BE2C (cell line): Measurements from ENCODE around the gene LSM2.

Experiments
- DNase-seq: peaks from one replicate; pipeline ENCODE4 v3.0.0-alpha.2; 2020
- H3K27me3 ChIP-seq: fragments of 250-450 bp; sonication (Bioruptor Pico); 2 replicates; pipeline ENCODE4 v1.5.1; 2020; ENCODE audit warnings: mild to moderate bottlenecking
- H3K36me3 ChIP-seq: fragments of 250-450 bp; sonication (Bioruptor Pico); 2 replicates; pipeline ENCODE4 v1.5.1; 2020; ENCODE audit warnings: mild to moderate bottlenecking
- H3K4me1 ChIP-seq: fragments of 250-450 bp; sonication (Bioruptor Pico); 2 replicates; pipeline ENCODE4 v1.5.1; 2020
- H3K4me3 ChIP-seq: 2 replicates; pipeline ENCODE4 v1.5.1; 2011; ENCODE audit warnings: low read depth, low read length
- H3K9me3 ChIP-seq: fragments of 250-450 bp; sonication (Bioruptor Pico); 2 replicates; pipeline ENCODE4 v1.5.1; 2020
- TF ChIP-seq, protein P1 (sequence below): IDR thresholded peaks from 2 replicates; pipeline ENCODE4 v1.5.1; 2012; ENCODE audit warnings: mild to moderate bottlenecking, low read depth, low read length

The LSM2 gene

DNA sequence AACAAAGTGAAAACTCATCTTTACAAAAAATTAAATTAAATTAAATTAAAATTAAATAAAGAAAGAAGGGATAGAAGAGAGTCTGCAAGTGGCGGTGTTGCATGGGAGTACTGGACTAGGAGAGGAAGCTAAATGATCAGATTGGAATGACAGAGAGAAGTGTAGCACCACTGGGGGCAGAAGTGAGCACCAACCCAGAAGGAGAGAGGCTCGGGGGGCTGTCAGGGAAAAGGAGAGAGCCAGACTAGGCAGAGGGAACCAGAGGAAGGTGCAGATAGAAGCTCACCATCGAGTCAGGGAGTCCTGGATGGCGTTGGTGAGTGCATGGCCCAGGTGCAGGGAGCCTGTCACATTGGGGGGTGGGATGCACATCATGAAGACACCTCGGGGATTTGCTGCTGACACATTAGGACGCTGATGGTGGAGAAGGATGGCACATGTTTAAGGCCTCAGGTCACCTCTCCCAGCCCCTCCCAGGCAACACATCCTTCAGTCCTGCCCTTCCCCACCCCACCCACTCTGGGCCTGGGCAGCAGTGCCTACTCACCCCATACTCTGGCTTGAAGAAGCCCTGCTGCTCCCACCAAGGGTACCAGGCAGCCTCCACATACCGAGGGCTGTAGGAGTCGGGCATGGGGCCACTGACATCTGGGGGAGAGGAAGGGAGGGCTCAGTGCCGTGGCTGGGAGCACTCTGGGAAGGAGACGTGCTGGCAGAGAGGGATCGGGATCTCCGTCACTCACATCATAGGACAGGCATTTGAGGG lies 15.3 kb downstream of the LSM2 start:
- Histone ChIP-seq H3K4me1 (no peaks in the 10 kb centered on the region), H3K4me3 (no peak overlapping the region), H3K9me3 (no peaks in the 10 kb centered on the region), H3K27me3 (no peaks in the 10 kb centered on the region), H3K36me3 (peaks cover 51% of the 10 kb centered on the region)
- TF ChIP-seq, protein P1, sequence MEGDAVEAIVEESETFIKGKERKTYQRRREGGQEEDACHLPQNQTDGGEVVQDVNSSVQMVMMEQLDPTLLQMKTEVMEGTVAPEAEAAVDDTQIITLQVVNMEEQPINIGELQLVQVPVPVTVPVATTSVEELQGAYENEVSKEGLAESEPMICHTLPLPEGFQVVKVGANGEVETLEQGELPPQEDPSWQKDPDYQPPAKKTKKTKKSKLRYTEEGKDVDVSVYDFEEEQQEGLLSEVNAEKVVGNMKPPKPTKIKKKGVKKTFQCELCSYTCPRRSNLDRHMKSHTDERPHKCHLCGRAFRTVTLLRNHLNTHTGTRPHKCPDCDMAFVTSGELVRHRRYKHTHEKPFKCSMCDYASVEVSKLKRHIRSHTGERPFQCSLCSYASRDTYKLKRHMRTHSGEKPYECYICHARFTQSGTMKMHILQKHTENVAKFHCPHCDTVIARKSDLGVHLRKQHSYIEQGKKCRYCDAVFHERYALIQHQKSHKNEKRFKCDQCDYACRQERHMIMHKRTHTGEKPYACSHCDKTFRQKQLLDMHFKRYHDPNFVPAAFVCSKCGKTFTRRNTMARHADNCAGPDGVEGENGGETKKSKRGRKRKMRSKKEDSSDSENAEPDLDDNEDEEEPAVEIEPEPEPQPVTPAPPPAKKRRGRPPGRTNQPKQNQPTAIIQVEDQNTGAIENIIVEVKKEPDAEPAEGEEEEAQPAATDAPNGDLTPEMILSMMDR, result peak; percentile 87
- peak; percentile 81 for DNase-seq

DNA sequence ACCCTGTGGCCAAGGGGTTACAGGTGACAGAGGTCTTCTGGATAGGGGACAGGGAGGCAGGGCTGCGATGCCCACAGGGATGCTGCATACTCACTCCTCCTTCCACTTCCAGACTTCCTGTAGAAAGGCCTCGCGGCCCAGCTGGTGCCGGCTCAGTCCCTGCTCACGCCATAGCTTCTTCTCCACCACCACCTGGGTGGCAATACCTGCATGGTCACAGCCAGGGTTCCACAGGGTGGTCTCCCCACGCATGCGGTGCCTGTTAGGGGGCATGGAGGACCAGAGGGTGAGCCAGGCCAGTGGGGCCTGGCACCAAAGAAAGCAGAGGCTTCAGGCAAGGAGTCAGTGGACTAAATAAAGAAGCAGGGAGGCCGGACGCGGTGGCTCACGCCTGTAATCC lies 21.3 kb downstream of the LSM2 start:
- H3K4me1 ChIP-seq, result no peaks in the 10 kb centered on the region
- H3K36me3 ChIP-seq, result peaks cover 75% of the 10 kb centered on the region
- no peaks in the 10 kb centered on the region for H3K9me3 ChIP-seq
- H3K27me3 ChIP-seq, result no peaks in the 10 kb centered on the region
- TF ChIP-seq, protein P1, result no peak
- no peak for DNase-seq
- no peak overlapping the region for H3K4me3 ChIP-seq

DNA sequence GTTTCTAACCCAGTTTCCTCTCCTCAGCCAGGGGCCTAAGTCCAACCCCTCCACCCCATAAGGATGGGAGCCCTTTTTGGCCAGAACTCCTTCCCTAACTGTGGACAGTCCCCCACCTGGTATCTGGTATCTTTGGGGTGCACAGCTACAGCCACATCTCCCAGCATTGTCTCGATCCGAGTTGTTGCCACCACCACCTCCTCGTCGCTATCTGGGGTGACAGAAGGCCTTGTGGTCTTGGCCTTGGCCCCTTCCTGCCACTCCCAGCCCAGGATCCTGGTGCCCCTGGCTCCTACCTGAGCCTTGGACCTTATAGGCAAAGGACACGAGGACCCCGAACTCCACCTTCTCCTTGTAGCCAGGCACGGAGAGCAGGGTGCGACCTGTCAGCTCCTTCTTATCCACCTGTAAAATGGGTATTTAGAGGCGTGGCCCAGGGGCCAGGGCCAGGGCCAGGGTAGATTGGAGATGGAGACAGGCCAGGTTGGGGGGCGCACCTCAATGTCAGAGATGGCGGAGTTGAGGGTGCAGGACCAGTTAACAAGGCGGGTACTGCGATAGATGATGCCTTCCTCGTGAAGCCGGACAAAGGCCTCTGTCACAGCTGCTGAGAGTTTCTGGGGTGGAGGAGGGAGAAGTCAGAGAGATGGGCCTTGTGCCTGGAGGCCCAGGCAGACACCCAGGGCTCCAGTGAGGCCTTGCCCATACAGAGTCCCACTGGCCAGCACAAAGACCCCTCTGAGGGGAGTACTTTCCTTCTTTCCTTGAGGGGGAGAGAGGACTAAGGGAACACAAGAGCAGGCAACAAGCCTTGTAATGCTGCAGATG lies 22.5 kb downstream of the LSM2 start:
- Histone ChIP-seq H3K36me3 (peaks cover 77% of the 10 kb centered on the region), H3K27me3 (no peaks in the 10 kb centered on the region), H3K9me3 (no peaks in the 10 kb centered on the region), H3K4me3 (no peak overlapping the region), H3K4me1 (no peaks in the 10 kb centered on the region)
- TF ChIP-seq, protein P1, result no peak
- no peak for DNase-seq

DNA sequence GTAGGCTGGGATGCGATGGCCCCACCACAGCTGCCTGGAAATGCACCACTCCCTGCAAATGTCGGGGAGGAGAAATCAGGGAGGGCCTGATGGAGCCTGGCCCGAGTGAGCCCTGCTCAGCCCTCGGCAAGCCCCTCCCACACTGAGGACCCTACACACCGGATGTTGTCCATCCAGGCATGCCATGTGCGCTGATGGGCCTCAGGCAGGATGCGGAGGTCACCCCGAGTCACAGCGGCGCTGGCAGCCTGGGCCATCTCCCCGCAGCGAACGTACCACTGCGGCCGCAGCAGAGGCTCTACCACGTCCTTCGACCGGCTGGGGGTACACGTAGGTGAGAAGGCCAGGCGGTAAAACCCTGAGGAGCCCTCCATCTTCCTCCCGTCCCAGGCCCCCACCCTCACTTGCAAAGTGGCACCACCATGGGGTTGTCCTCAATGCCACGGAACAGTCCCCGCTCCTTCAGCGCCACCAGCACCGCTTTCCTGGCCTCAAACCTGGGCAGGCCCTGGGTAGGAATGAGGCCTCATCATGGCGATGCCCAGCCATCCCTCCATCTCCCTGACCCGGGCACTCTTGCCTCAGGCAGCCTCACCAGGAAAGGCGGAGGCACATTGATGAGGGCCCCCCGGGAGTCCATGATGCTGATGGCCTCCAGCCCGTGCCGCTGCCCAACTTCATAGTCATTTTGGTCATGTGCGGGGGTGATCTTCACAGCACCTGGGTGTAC lies 24.5 kb downstream of the LSM2 start:
- Histone ChIP-seq H3K4me3 (no peak overlapping the region), H3K27me3 (no peaks in the 10 kb centered on the region), H3K36me3 (peaks cover 83% of the 10 kb centered on the region), H3K9me3 (no peaks in the 10 kb centered on the region), H3K4me1 (peaks cover 4% of the 10 kb centered on the region)
- no peak for DNase-seq
- TF ChIP-seq, protein P1, result no peak

DNA sequence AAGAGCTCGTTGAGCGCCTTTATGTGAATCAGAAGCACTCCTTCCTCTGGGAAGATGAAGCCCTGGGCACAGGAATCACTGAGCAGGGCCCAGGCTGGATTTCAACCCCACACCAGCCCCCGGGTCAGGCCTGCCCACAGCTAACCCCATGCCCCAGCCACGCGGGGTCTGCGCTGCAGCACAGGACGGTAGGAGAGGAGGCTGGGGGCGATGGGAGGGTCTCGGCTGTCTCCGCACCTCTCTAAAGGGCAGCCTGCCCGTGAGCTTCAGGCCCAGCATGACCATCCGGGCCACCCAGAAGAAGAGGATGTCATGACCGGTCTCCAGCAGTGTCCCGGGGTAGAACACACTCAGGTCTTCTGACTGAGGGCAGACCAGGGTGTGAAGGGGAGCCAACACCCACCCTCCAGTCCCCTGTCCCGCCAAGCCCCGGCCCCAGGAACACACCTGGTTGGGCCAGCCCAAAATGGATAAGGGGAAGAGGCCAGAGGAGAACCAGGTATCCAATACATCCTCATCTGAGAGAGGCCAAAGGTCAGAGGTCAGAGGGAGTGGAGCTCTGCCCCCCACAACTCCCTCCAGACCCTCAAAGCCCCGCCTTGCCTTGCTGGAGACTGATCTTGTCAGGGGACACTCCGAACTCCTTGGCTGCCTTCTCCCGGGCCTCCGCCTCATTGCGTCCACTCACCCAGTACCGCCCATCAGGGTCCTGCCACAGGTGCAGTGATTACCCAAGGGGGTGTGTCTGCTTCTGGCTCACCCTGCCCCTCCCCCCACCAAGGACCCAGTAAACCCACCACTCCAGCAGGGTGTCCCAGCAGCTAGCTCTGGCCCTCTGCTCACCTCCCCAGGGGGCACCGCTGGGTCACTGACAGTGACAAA lies 25.3 kb downstream of the LSM2 start:
- Histone ChIP-seq H3K4me3 (no peak overlapping the region), H3K36me3 (peaks cover 79% of the 10 kb centered on the region), H3K4me1 (peaks cover 10% of the 10 kb centered on the region), H3K9me3 (no peaks in the 10 kb centered on the region), H3K27me3 (no peaks in the 10 kb centered on the region)
- TF ChIP-seq, protein P1, result no peak
- no peak for DNase-seq
